Neural cell (in vitro differentiated cells): ENCODE data around the gene EEPD1. TPM values are rescaled to one million over a fixed set of nuclear protein-coding genes. Genes with fewer than 3 reads are reported as not detected.

Experiments used
- H2AFZ ChIP-seq: fragments of 200-600, 300-800 bp; sonication (generic), shearing (Covaris generic); 2 replicates; pipeline ENCODE4 v1.6.0; 2014; ENCODE audit warnings: low read depth, mild to moderate bottlenecking, antibody characterized with exemption, low read length, moderate library complexity
- H3F3A ChIP-seq: fragments of 200-600 bp; shearing (Covaris generic); 2 replicates; pipeline ENCODE4 v1.6.1; 2016; ENCODE audit warnings: mild to moderate bottlenecking, moderate library complexity, mixed read lengths, antibody characterized with exemption, low read length; ENCODE audit not compliant: insufficient read depth, poor library complexity, severe bottlenecking
- H3K27ac ChIP-seq: fragments of 200-600, 300-800 bp; sonication (generic), shearing (Covaris generic); 2 replicates; pipeline ENCODE4 v1.5.1; 2014; ENCODE audit warnings: mild to moderate bottlenecking, low read length, moderate library complexity
- H3K27me3 ChIP-seq: fragments of 300-800, 200-600 bp; sonication (generic), shearing (Covaris generic); 2 replicates; pipeline ENCODE4 v1.6.0; 2014; ENCODE audit warnings: mild to moderate bottlenecking, low read depth, low read length, moderate library complexity; ENCODE audit not compliant: insufficient read depth
- H3K36me3 ChIP-seq: fragments of 300-800, 200-600 bp; sonication (generic), shearing (Covaris generic); 2 replicates; pipeline ENCODE4 v1.5.1; 2014; ENCODE audit warnings: mild to moderate bottlenecking, antibody characterized with exemption, low read length, moderate library complexity; ENCODE audit not compliant: insufficient read depth
- H3K4me2 ChIP-seq: fragments of 300-800, 200-600 bp; sonication (generic), shearing (Covaris generic); 2 replicates; pipeline ENCODE4 v1.6.0; 2014; ENCODE audit warnings: mild to moderate bottlenecking, low read length
- H3K4me3 ChIP-seq: fragments of 300-800, 200-600 bp; sonication (generic), shearing (Covaris generic); 2 replicates; pipeline ENCODE4 v1.5.1; 2014; ENCODE audit warnings: mild to moderate bottlenecking, low read length, moderate library complexity
- H3K79me2 ChIP-seq: fragments of 200-600 bp; shearing (Covaris generic); replicated peaks from 2 replicates; pipeline ENCODE4 v1.6.0; 2014; ENCODE audit warnings: mild to moderate bottlenecking, low read length, moderate library complexity; ENCODE audit not compliant: insufficient read depth
- H3K9ac ChIP-seq: fragments of 300-800, 200-600 bp; sonication (generic), shearing (Covaris generic); 2 replicates; pipeline ENCODE4 v1.6.1; 2016; ENCODE audit warnings: mild to moderate bottlenecking, low read length, mixed read lengths
- H3K9me2 ChIP-seq: fragments of 200-600 bp; shearing (Covaris generic); 2 replicates; pipeline ENCODE4 v1.6.1; 2016; ENCODE audit warnings: mild to moderate bottlenecking, low read length, mixed read lengths; ENCODE audit not compliant: insufficient read depth
- H3K9me3 ChIP-seq: fragments of 200-600, 300-800 bp; sonication (generic), shearing (Covaris generic); 2 replicates; pipeline ENCODE4 v1.6.1; 2016; ENCODE audit warnings: mild to moderate bottlenecking, mixed run types, low read length, moderate library complexity, mixed read lengths
- H4K20me1 ChIP-seq: fragments of 200-600 bp; shearing (Covaris generic); 2 replicates; pipeline ENCODE4 v1.6.1; 2016; ENCODE audit warnings: mild to moderate bottlenecking, mixed run types; ENCODE audit not compliant: insufficient read depth
- EP300 ChIP-seq: fragments of 450-650 bp; conservative IDR thresholded peaks from 2 replicates; pipeline ENCODE4 v1.6.1; 2014; ENCODE audit warnings: antibody characterized with exemption, mild to moderate bottlenecking, moderate library complexity; ENCODE audit not compliant: poor library complexity, severe bottlenecking
- EZH2 ChIP-seq: fragments of 200-600, 300-800 bp; shearing (Covaris generic), sonication (generic); IDR thresholded peaks from 2 replicates; pipeline ENCODE4 v1.6.1; 2014; ENCODE audit warnings: antibody characterized with exemption, low read length, borderline replicate concordance, mild to moderate bottlenecking; ENCODE audit not compliant: insufficient read depth, poor library complexity, severe bottlenecking
- MXI1 ChIP-seq: fragments of 450-650 bp; conservative IDR thresholded peaks from 2 replicates; pipeline ENCODE4 v1.6.1; 2014; ENCODE audit warnings: antibody characterized with exemption, mild to moderate bottlenecking; ENCODE audit not compliant: poor library complexity, severe bottlenecking
- POLR2AphosphoS5 ChIP-seq: IDR thresholded peaks from 2 replicates; pipeline ENCODE4 v1.6.1; 2012
- RAD21 ChIP-seq: fragments of 450-650 bp; conservative IDR thresholded peaks from 2 replicates; pipeline ENCODE4 v1.6.1; 2014; ENCODE audit warnings: antibody characterized with exemption, mild to moderate bottlenecking, moderate library complexity
- REST ChIP-seq: IDR thresholded peaks from 2 replicates; pipeline ENCODE4 v1.6.1; 2012; ENCODE audit warnings: borderline replicate concordance
- SMC3 ChIP-seq: fragments of 450-650 bp; conservative IDR thresholded peaks from 2 replicates; pipeline ENCODE4 v1.6.1; 2014; ENCODE audit warnings: antibody characterized with exemption, mild to moderate bottlenecking, moderate library complexity; ENCODE audit not compliant: poor library complexity
- TAF1 ChIP-seq: IDR thresholded peaks from 2 replicates; pipeline ENCODE4 v1.6.1; 2012; ENCODE audit warnings: low read depth
- polyA plus RNA-seq: library from polyadenylated mRNA; depleted of rRNA; stranded (reverse); fragments of >200 nt; gene quantifications from 2 replicates; pipeline ENCODE4 v1.2.3, GENCODE V29; 2014
- TF ChIP-seq, protein P1 (sequence below): fragments of 450-650 bp; IDR thresholded peaks from 2 replicates; pipeline ENCODE4 v1.5.1; 2014; ENCODE audit warnings: antibody characterized with exemption, mild to moderate bottlenecking, moderate library complexity; ENCODE audit not compliant: poor library complexity, severe bottlenecking

Gene EEPD1
- polyA plus RNA-seq, 1 donor from 2014 or later: 4.2 TPM

DNA sequence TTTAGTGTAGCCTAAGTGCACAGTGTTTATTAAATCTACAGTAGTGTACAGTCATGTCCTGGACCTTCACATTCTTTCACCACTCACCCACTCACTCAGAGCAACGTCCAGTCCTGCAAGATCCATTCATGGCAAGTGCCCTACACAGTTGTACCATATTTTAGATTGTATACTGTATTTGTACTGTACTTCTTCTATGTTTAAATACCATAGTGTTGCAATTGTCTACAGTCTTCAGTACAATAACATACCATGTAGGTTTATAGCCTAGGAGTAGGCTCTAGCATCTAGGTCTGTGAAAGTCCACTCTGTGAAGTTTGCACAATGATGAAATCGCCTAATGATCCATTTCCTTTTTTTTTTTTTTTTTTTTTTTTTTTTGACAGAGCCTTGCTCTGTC is 12.0 kb downstream of the EEPD1 start:
- H3K4me2 ChIP-seq: no peak overlapping the region
- H4K20me1 ChIP-seq: no peaks in the 10 kb centered on the region
- no peaks in the 10 kb centered on the region for H3K79me2 ChIP-seq
- no peaks in the 10 kb centered on the region for H3F3A ChIP-seq
- no peaks in the 10 kb centered on the region for H3K27me3 ChIP-seq
- no peak overlapping the region for H3K4me3 ChIP-seq
- H2AFZ ChIP-seq: no peak overlapping the region
- no peak for TF ChIP-seq EP300
- no peak for TF ChIP-seq SMC3
- no peak for TF ChIP-seq POLR2AphosphoS5
- TF ChIP-seq REST: no peak
- TF ChIP-seq MXI1: no peak
- no peak for TF ChIP-seq TAF1
- no peak for TF ChIP-seq EZH2
- TF ChIP-seq, protein P1, sequence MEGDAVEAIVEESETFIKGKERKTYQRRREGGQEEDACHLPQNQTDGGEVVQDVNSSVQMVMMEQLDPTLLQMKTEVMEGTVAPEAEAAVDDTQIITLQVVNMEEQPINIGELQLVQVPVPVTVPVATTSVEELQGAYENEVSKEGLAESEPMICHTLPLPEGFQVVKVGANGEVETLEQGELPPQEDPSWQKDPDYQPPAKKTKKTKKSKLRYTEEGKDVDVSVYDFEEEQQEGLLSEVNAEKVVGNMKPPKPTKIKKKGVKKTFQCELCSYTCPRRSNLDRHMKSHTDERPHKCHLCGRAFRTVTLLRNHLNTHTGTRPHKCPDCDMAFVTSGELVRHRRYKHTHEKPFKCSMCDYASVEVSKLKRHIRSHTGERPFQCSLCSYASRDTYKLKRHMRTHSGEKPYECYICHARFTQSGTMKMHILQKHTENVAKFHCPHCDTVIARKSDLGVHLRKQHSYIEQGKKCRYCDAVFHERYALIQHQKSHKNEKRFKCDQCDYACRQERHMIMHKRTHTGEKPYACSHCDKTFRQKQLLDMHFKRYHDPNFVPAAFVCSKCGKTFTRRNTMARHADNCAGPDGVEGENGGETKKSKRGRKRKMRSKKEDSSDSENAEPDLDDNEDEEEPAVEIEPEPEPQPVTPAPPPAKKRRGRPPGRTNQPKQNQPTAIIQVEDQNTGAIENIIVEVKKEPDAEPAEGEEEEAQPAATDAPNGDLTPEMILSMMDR: no peak
- no peak for TF ChIP-seq RAD21
- no peaks in the 10 kb centered on the region for H3K9me3 ChIP-seq
- H3K9me2 ChIP-seq: no peaks in the 10 kb centered on the region
- H3K9ac ChIP-seq: no peak overlapping the region
- no peak overlapping the region for H3K27ac ChIP-seq
- no peaks in the 10 kb centered on the region for H3K36me3 ChIP-seq

DNA sequence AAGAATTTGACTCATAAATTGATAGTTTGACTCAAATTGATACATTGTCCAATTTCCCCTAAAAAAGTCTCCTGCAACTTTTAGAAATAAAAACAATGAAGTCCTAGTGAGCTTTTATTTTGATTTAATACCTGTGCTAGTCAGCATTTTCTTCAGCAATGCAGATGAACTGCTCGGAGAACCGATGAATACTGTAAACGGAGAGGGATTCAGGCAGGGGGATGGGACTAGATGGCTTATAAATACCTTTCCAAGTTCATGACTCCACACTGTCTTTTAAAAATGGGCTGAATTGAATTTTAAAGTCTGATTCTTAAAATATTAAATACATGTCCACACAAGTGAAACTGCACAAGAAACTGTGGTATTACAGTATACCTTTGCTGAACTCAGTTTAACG is 12.7 kb downstream of the EEPD1 start:
- no peaks in the 10 kb centered on the region for H3K27me3 ChIP-seq
- H3K4me3 ChIP-seq: no peak overlapping the region
- no peak overlapping the region for H3K4me2 ChIP-seq
- no peaks in the 10 kb centered on the region for H3F3A ChIP-seq
- no peaks in the 10 kb centered on the region for H3K36me3 ChIP-seq
- H3K79me2 ChIP-seq: no peaks in the 10 kb centered on the region
- no peak overlapping the region for H3K9ac ChIP-seq
- H3K27ac ChIP-seq: no peak overlapping the region
- H2AFZ ChIP-seq: no peak overlapping the region
- no peaks in the 10 kb centered on the region for H4K20me1 ChIP-seq
- no peaks in the 10 kb centered on the region for H3K9me2 ChIP-seq
- TF ChIP-seq SMC3: no peak
- no peak for TF ChIP-seq RAD21
- no peak for TF ChIP-seq REST
- TF ChIP-seq EZH2: no peak
- TF ChIP-seq TAF1: no peak
- TF ChIP-seq, protein P1: no peak
- TF ChIP-seq EP300: no peak
- no peak for TF ChIP-seq MXI1
- TF ChIP-seq POLR2AphosphoS5: no peak
- no peaks in the 10 kb centered on the region for H3K9me3 ChIP-seq
